Peyer's patch (tissue), 4 donors: ENCODE results near the gene TMEM53. TPM values are rescaled to one million over a fixed set of nuclear protein-coding genes. Genes with fewer than 3 reads are reported as not detected.

ENCODE experiments used
- DNase-seq, 3 donors: peaks; one replicate each; pipeline ENCODE4 v3.0.0-alpha.2; 2017 to 2019
- H3K27ac ChIP-seq, 4 donors: fragments of 200-600 bp; sonication (generic); one replicate each; pipeline ENCODE4 v1.5.1; 2016 to 2019
- H3K27me3 ChIP-seq, 2 donors: fragments of 200-600 bp; sonication (generic); one replicate each; pipeline ENCODE4 v1.5.1; 2019
- H3K36me3 ChIP-seq, 3 donors: fragments of 200-600 bp; sonication (generic); one replicate each; pipeline ENCODE4 v1.5.1; 2016 to 2019
- H3K4me1 ChIP-seq, 4 donors: fragments of 200-600 bp; sonication (generic); one replicate each; pipeline ENCODE4 v1.5.1; 2016 to 2019
- H3K4me3 ChIP-seq, 4 donors: fragments of 200-600 bp; sonication (generic); 1 replicate in 3 of 4; 2 replicates in 1 of 4; pipeline ENCODE4 v1.5.1; 2016 to 2019; ENCODE audit warnings: mild to moderate bottlenecking in 1 of 4
- H3K9me3 ChIP-seq, 4 donors: fragments of 200-600 bp; sonication (generic); one replicate each; pipeline ENCODE4 v1.5.1; 2016 to 2019; ENCODE audit warnings: mild to moderate bottlenecking in 1 of 4
- POLR2A ChIP-seq, 2 donors: fragments of 450-650 bp; IDR thresholded peaks; one replicate each; pipeline ENCODE4 v1.5.1; 2017; ENCODE audit warnings: antibody characterized with exemption in 2 of 2, mild to moderate bottlenecking in 2 of 2, moderate library complexity in 2 of 2
- total RNA-seq, 4 donors: library from RNA; depleted of rRNA; stranded (reverse); fragments of >200 nt; gene quantifications; one replicate each; pipeline ENCODE4 v1.1.0, GENCODE V29; 2016
- TF ChIP-seq, protein P1 (sequence below), 6 experiments: fragments of 450-650 bp in 4 of 6; fragments of 200-600 bp in 2 of 6; sonication (generic) in 1 of 6; IDR thresholded peaks; one replicate each; pipeline ENCODE4 v1.5.1; 2017 to 2019; ENCODE audit warnings: antibody characterized with exemption in 6 of 6, mild to moderate bottlenecking in 3 of 6, moderate library complexity in 1 of 6

The TMEM53 gene
- total RNA-seq, 4 donors from 2014 or later = 23.1 to 30.8 (median 26.5) TPM; not detected in 1

GRCh38 chr1:44625348-44625747 is 48.9 kb downstream of the TMEM53 start:
- H3K27me3 ChIP-seq = no peaks in the 10 kb centered on the region
- no peaks in the 10 kb centered on the region for H3K9me3 ChIP-seq
- peak in 1 of 3 donors; percentile 24 for DNase-seq
- TF ChIP-seq, protein P1, sequence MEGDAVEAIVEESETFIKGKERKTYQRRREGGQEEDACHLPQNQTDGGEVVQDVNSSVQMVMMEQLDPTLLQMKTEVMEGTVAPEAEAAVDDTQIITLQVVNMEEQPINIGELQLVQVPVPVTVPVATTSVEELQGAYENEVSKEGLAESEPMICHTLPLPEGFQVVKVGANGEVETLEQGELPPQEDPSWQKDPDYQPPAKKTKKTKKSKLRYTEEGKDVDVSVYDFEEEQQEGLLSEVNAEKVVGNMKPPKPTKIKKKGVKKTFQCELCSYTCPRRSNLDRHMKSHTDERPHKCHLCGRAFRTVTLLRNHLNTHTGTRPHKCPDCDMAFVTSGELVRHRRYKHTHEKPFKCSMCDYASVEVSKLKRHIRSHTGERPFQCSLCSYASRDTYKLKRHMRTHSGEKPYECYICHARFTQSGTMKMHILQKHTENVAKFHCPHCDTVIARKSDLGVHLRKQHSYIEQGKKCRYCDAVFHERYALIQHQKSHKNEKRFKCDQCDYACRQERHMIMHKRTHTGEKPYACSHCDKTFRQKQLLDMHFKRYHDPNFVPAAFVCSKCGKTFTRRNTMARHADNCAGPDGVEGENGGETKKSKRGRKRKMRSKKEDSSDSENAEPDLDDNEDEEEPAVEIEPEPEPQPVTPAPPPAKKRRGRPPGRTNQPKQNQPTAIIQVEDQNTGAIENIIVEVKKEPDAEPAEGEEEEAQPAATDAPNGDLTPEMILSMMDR (IDR thresholded peaks at IDR 0.05) = no peak
- no peak for TF ChIP-seq POLR2A (IDR thresholded peaks at IDR 0.05)
- H3K27ac ChIP-seq = no peak overlapping the region
- no peaks in the 10 kb centered on the region for H3K4me1 ChIP-seq
- no peak overlapping the region for H3K4me3 ChIP-seq
- no peaks in the 10 kb centered on the region for H3K36me3 ChIP-seq

GRCh38 chr1:44624268-44624901 is 49.9 kb downstream of the TMEM53 start:
- no peak overlapping the region for H3K4me3 ChIP-seq
- DNase-seq = no peak
- H3K36me3 ChIP-seq = no peaks in the 10 kb centered on the region

GRCh38 chr1:44621841-44622286 is 52.4 kb downstream of the TMEM53 start:
- H3K36me3 ChIP-seq = no peaks in the 10 kb centered on the region
- DNase-seq = no peak
- peaks cover 0 to 8% (median 0%) of the 10 kb centered on the region in 4 donors for H3K4me1 ChIP-seq
- H3K9me3 ChIP-seq = no peaks in the 10 kb centered on the region
- TF ChIP-seq, protein P1 (IDR thresholded peaks at IDR 0.05) = no peak
- no peak for TF ChIP-seq POLR2A (IDR thresholded peaks at IDR 0.05)
- H3K27me3 ChIP-seq = peaks cover 0 to 5% of the 10 kb centered on the region in 2 donors
- H3K4me3 ChIP-seq = no peak overlapping the region
- H3K27ac ChIP-seq = no peak overlapping the region

More at GRCh38 chr1:44624268-44624901, 49.9 kb downstream of the TMEM53 start:
- no peaks in the 10 kb centered on the region for H3K4me1 ChIP-seq
- H3K27ac ChIP-seq = no peak overlapping the region
- H3K9me3 ChIP-seq = no peaks in the 10 kb centered on the region
- TF ChIP-seq POLR2A (IDR thresholded peaks at IDR 0.05) = no peak
- TF ChIP-seq, protein P1 (IDR thresholded peaks at IDR 0.05) = no peak
- no peaks in the 10 kb centered on the region for H3K27me3 ChIP-seq

DNA sequence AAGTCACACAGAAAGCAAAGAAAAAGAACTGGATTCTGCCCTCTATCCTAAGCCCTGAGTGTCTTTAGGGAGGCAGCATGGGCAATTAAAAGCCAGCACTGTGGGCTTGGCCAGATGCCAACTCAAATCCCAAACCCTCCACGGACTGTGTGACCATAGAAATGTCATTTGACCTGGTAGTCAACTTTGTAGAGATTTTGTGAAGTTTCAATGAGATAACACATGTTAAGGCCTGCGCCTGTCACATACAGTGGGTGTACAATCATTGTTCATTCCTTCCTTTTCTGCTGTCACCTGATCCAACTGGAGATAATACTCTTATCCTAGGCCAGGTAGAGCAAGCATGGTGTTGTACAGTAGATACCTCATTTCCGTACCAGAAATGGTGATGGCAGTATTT is 54.2 kb downstream of the TMEM53 start:
- no peak for TF ChIP-seq POLR2A (IDR thresholded peaks at IDR 0.05)
- TF ChIP-seq, protein P1 (IDR thresholded peaks at IDR 0.05) = no peak

GRCh38 chr1:44619261-44619900 is 54.9 kb downstream of the TMEM53 start:
- no peak for DNase-seq
- Histone ChIP-seq H3K27me3 (peaks cover 0 to 5% of the 10 kb centered on the region in 2 donors), H3K4me1 (peaks cover 0 to 10% (median 0%) of the 10 kb centered on the region in 4 donors), H3K27ac (no peak overlapping the region), H3K9me3 (no peaks in the 10 kb centered on the region), H3K4me3 (no peak overlapping the region), H3K36me3 (no peaks in the 10 kb centered on the region)
- TF ChIP-seq, protein P1 (IDR thresholded peaks at IDR 0.05) = no peak
- TF ChIP-seq POLR2A (IDR thresholded peaks at IDR 0.05) = no peak

More for the DNA sequence above, 54.2 kb downstream of the TMEM53 start:
- Histone ChIP-seq H3K9me3 (no peaks in the 10 kb centered on the region), H3K27ac (no peak overlapping the region), H3K4me1 (peaks cover 0 to 10% (median 0%) of the 10 kb centered on the region in 4 donors), H3K27me3 (peaks cover 0 to 5% of the 10 kb centered on the region in 2 donors), H3K4me3 (no peak overlapping the region), H3K36me3 (no peaks in the 10 kb centered on the region)
- DNase-seq = no peak
